Stimulated activated CD4-positive, alpha-beta T cell treated with anti-CD3 and anti-CD28 coated beads, Interleukin-12 subunit alpha, Interleukin-12 subunit beta, amount 100 ng/mL, for 24 hours (primary cell): ENCODE data around the gene NCBP3.
"Not testable (repeated sequence)": the region's sequence is repeated elsewhere in the genome, so short reads cannot be mapped to it uniquely, and the experiment has no call there.

Experiments used
- DNase-seq, 2 experiments: peaks; one replicate each; pipeline ENCODE4 v3.0.0-alpha.2; 2020; ENCODE audit warnings: low read depth in 2 of 2

NCBP3 gene

GRCh38 chr17:3882276-3882675 is 36.2 kb upstream of the NCBP3 start:
- no peak for DNase-seq

GRCh38 chr17:3880983-3881382 is 34.9 kb upstream of the NCBP3 start:
- DNase-seq: no peak

- DNase-seq: no peak
Measured at GRCh38 chr17:3879591-3880417, 33.8 kb upstream of the NCBP3 start.

- DNase-seq: no peak
Measured at GRCh38 chr17:3879186-3879585, 33.1 kb upstream of the NCBP3 start.

GRCh38 chr17:3877220-3877619 is 31.2 kb upstream of the NCBP3 start:
- DNase-seq: no peak

GRCh38 chr17:3875317-3875716 is 29.3 kb upstream of the NCBP3 start:
- no peak for DNase-seq

- no peak for DNase-seq
Measured at GRCh38 chr17:3873862-3874261, 27.8 kb upstream of the NCBP3 start.

GRCh38 chr17:3870871-3871306 is 24.8 kb upstream of the NCBP3 start:
- DNase-seq: no peak

GRCh38 chr17:3867606-3868005 is 21.6 kb upstream of the NCBP3 start:
- DNase-seq: no peak

GRCh38 chr17:3867106-3867505 is 21.1 kb upstream of the NCBP3 start:
- DNase-seq: no peak

- DNase-seq: no peak
Measured at GRCh38 chr17:3866276-3866675, 20.2 kb upstream of the NCBP3 start.

- DNase-seq: no peak
Measured at GRCh38 chr17:3865176-3865575, 19.1 kb upstream of the NCBP3 start.

GRCh38 chr17:3864534-3864933 is 18.5 kb upstream of the NCBP3 start:
- no peak for DNase-seq

- no peak for DNase-seq
Measured at GRCh38 chr17:3861761-3862681, 16.0 kb upstream of the NCBP3 start.

- DNase-seq: no peak
Measured at GRCh38 chr17:3860939-3861700, 15.1 kb upstream of the NCBP3 start.

- no peak for DNase-seq
Measured at GRCh38 chr17:3859940-3860339, 13.9 kb upstream of the NCBP3 start.

- no peak for DNase-seq
Measured at GRCh38 chr17:3857261-3858105, 11.4 kb upstream of the NCBP3 start.

- DNase-seq: not testable (repeated sequence)
Measured at GRCh38 chr17:3854204-3854603, 8.2 kb upstream of the NCBP3 start.

GRCh38 chr17:3852561-3852960 is 6.5 kb upstream of the NCBP3 start:
- DNase-seq: no peak

GRCh38 chr17:3851461-3852100 is 5.5 kb upstream of the NCBP3 start:
- no peak for DNase-seq
